ENCODE results near the gene KANSL1L. TPM values are rescaled to one million over a fixed set of nuclear protein-coding genes. Genes with fewer than 3 reads are reported as not detected.

KANSL1L gene
- total RNA-seq, 2 donors from 2014 or later = 8.1 to 9.6 TPM

GRCh38 chr2:209993968-209994367 lies 177.2 kb downstream of the KANSL1L start:
- DNase-seq (ENCODE audit: low spot score in 2 of 2) = no peak
- Mint-ChIP-seq H3K27ac (no peak overlapping the region), H3K9me3 (no peaks in the 10 kb centered on the region), H3K36me3 (no peaks in the 10 kb centered on the region)
- ATAC-seq = no peak

DNA sequence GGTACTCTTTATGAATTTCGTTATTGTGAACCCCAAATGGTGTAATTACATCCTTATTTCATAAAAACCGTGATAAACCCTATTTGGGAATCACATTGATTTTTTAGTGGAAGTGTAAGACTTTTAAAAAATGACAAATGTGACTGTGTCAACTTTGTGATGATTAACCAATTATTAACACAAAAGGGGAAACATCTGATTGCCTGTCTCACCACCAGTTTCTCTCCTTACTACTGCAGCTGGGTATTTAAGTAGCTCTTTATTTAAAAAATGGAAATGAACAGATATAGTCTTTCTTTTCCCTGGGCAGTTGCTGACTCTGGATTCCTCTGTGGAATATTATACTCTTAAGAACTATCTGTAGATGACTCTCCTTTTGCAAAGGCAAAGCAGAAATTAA lies 180.4 kb downstream of the KANSL1L start:
- ATAC-seq = no peak

GRCh38 chr2:209988010-209988409 lies 183.2 kb downstream of the KANSL1L start:
- Mint-ChIP-seq H3K9me3 (no peaks in the 10 kb centered on the region), H3K36me3 (no peaks in the 10 kb centered on the region), H3K27ac (no peak overlapping the region)
- DNase-seq (ENCODE audit: low spot score in 2 of 2) (no peak), ATAC-seq (peak in 1 of 2 donors; percentile 81)

More for the DNA sequence above, 180.4 kb downstream of the KANSL1L start:
- no peaks in the 10 kb centered on the region for H3K9me3 Mint-ChIP-seq
- no peak overlapping the region for H3K27ac Mint-ChIP-seq
- H3K36me3 Mint-ChIP-seq = no peaks in the 10 kb centered on the region
- no peak for DNase-seq (ENCODE audit: low spot score in 2 of 2)

DNA sequence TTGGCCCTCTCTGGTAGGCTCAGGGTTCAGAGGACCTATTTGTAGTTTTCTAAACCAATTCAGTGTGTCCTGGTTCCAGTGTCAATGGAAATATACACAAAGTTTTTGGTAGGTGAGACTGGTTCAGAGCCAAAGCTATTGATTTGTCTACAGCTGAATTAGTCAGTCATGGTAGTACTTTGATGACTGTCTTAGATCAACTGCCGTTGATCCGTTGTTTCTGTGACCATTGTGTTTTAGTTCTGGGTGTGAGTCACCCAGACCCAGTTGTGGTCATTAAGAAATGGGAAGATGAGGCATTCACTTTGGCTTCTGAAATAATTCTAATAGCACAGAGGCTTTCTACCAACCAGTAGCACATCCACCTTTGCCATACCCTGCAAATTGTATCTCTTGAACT lies 184.8 kb downstream of the KANSL1L start:
- H3K9me3 Mint-ChIP-seq = no peaks in the 10 kb centered on the region
- DNase-seq (ENCODE audit: low spot score in 2 of 2) = no peak
- ATAC-seq = peak in 1 of 2 donors; percentile 58
- no peak overlapping the region for H3K27ac Mint-ChIP-seq
- no peaks in the 10 kb centered on the region for H3K36me3 Mint-ChIP-seq

GRCh38 chr2:209985874-209986273 lies 185.3 kb downstream of the KANSL1L start:
- H3K9me3 Mint-ChIP-seq = no peaks in the 10 kb centered on the region
- DNase-seq (ENCODE audit: low spot score in 2 of 2) = no peak
- H3K27ac Mint-ChIP-seq = no peak overlapping the region
- ATAC-seq = no peak
- no peaks in the 10 kb centered on the region for H3K36me3 Mint-ChIP-seq

- Mint-ChIP-seq H3K27ac (no peak overlapping the region), H3K36me3 (no peaks in the 10 kb centered on the region), H3K9me3 (no peaks in the 10 kb centered on the region)
- DNase-seq (ENCODE audit: low spot score in 2 of 2) (no peak), ATAC-seq (no peak)
These were observed 186.9 kb downstream of the KANSL1L start for GRCh38 chr2:209984291-209984690.

GRCh38 chr2:209977386-209978239 lies 193.6 kb downstream of the KANSL1L start:
- no peaks in the 10 kb centered on the region for H3K36me3 Mint-ChIP-seq
- DNase-seq (ENCODE audit: low spot score in 2 of 2) (no peak), ATAC-seq (no peak)
- no peaks in the 10 kb centered on the region for H3K9me3 Mint-ChIP-seq
- no peak overlapping the region for H3K27ac Mint-ChIP-seq

DNA sequence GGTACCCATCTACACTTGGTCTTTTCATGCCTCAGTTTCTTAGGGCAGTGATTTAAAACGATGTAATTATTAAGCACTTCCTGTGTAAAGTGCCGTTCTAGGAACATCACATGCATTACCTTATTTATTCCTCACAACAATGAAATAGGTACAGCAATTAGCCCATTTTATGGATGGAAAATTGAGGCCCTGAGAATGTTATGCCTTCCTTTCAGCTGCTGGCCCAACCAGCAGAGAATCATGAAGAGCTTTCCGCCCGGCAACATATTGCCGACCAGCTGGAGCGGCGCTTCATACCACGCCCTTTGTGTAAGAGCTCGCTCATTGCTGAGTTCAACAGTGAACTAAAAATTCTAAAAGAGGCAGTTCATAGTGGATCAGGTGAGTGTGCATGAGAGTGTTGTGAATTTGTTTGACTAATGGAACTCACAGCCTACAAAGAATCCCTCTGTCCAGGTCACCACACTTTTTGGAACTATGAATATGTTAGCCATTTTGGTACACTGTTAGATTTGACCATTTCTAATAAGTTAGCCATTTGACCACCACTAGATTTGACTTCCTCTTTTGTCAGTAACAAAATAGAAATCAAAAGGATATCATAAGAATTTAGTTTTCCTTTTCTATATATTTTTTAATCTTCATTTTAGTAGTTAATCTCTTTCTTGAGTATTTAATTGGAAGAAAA lies 194.4 kb downstream of the KANSL1L start:
- no peaks in the 10 kb centered on the region for H3K9me3 Mint-ChIP-seq
- DNase-seq (ENCODE audit: low spot score in 2 of 2) (no peak), ATAC-seq (no peak)
- no peak overlapping the region for H3K27ac Mint-ChIP-seq
- H3K36me3 Mint-ChIP-seq = no peaks in the 10 kb centered on the region

GRCh38 chr2:209974576-209974975 lies 196.6 kb downstream of the KANSL1L start:
- Mint-ChIP-seq H3K36me3 (no peaks in the 10 kb centered on the region), H3K9me3 (no peaks in the 10 kb centered on the region), H3K27ac (no peak overlapping the region)
- ATAC-seq (no peak), DNase-seq (ENCODE audit: low spot score in 2 of 2) (no peak)

DNA sequence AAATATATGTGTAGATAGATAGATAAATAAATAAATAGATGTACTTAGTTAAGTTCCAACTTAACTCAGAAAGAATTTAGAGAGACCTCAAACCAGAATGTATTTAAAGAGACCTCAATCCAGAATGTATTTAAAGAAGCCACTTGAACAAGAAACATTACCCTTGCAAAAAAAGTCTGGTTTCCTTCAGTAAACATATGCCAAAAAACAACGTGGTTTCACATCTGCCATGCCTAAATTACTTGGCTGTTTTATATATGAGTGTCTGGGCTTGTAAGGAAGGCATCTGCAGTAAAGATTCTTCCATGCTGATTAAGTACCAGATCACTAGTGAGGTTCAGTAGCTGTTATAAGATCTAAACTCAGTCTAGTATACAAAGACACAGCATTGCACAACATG lies 197.9 kb downstream of the KANSL1L start:
- Mint-ChIP-seq H3K9me3 (no peaks in the 10 kb centered on the region), H3K36me3 (no peaks in the 10 kb centered on the region), H3K27ac (no peak overlapping the region)
- DNase-seq (ENCODE audit: low spot score in 2 of 2) (no peak), ATAC-seq (no peak)

Other genes with a start within 250 kb of the KANSL1L start
- gene RPE, start 168.8 kb downstream of the KANSL1L start, total RNA-seq = 10 to 100 TPM; 39.0 to 61.6 TPM
- not detected for gene ACADL, start 54.0 kb upstream of the KANSL1L start, total RNA-seq
- not detected for gene MYL1, start 143.8 kb upstream of the KANSL1L start, total RNA-seq